WTC11 (cell line): Measurements from ENCODE around the gene GNAO1.
"Not testable (repeated sequence)": the region's sequence is repeated elsewhere in the genome, so short reads cannot be mapped to it uniquely, and the experiment has no call there.

Experiments
- ATF3 ChIP-seq: sonication (generic); formaldehyde crosslinking; conservative IDR thresholded peaks from 2 replicates; pipeline ENCODE4 v1.8.1; 2022; ENCODE audit warnings: mild to moderate bottlenecking, missing genetic modification reagents
- CTCF ChIP-seq: fragments of 200-600 bp; IDR thresholded peaks from 2 replicates; pipeline ENCODE4 v1.8.0; 2022; ENCODE audit warnings: antibody characterized with exemption
- ERG ChIP-seq: fragments of 250-450 bp; sonication (Bioruptor Pico); IDR thresholded peaks from 2 replicates; pipeline ENCODE4 v1.8.0; 2021; ENCODE audit warnings: mild to moderate bottlenecking
- ESRRA ChIP-seq: sonication (generic); formaldehyde crosslinking; IDR thresholded peaks from 2 replicates; pipeline ENCODE4 v1.8.1; 2022; ENCODE audit warnings: mild to moderate bottlenecking, missing genetic modification reagents, borderline replicate concordance
- FOXP1 ChIP-seq: sonication (generic); formaldehyde crosslinking; IDR thresholded peaks from 2 replicates; pipeline ENCODE4 v1.8.0; 2022; ENCODE audit warnings: missing genetic modification reagents, mild to moderate bottlenecking, moderate library complexity, borderline replicate concordance
- MXD4 ChIP-seq: fragments of 250-450 bp; sonication (Bioruptor Pico); IDR thresholded peaks from 2 replicates; pipeline ENCODE4 v1.8.0; 2021; ENCODE audit warnings: mild to moderate bottlenecking, moderate library complexity, borderline replicate concordance
- NFE2L1 ChIP-seq: sonication (generic); formaldehyde crosslinking; IDR thresholded peaks from 2 replicates; pipeline ENCODE4 v1.8.1; 2023; ENCODE audit warnings: missing genetic modification reagents
- NR1H2 ChIP-seq: sonication (generic); formaldehyde crosslinking; IDR thresholded peaks from 2 replicates; pipeline ENCODE4 v1.9.0; 2021; ENCODE audit warnings: mild to moderate bottlenecking, moderate library complexity, missing genetic modification reagents
- NR3C1 ChIP-seq: sonication (generic); formaldehyde crosslinking; conservative IDR thresholded peaks from 2 replicates; pipeline ENCODE4 v1.8.1; 2023; ENCODE audit warnings: low read depth, mild to moderate bottlenecking, missing genetic modification reagents
- PREB ChIP-seq: sonication (generic); formaldehyde crosslinking; IDR thresholded peaks from 2 replicates; pipeline ENCODE4 v1.8.1; 2022; ENCODE audit warnings: mild to moderate bottlenecking, missing genetic modification reagents, moderate library complexity, borderline replicate concordance
- ZNF121 ChIP-seq: sonication (generic); formaldehyde crosslinking; IDR thresholded peaks from 2 replicates; pipeline ENCODE4 v1.8.0; 2023; ENCODE audit warnings: missing genetic modification reagents
- TF ChIP-seq, protein P1 (sequence below): sonication (generic); formaldehyde crosslinking; IDR thresholded peaks from 2 replicates; pipeline ENCODE4 v1.8.0; 2022; ENCODE audit warnings: missing genetic modification reagents
- TF ChIP-seq, protein P2 (sequence below): sonication (generic); formaldehyde crosslinking; IDR thresholded peaks from 2 replicates; pipeline ENCODE4 v1.8.1; 2023; ENCODE audit warnings: mild to moderate bottlenecking, missing genetic modification reagents

- TF ChIP-seq, protein P1, sequence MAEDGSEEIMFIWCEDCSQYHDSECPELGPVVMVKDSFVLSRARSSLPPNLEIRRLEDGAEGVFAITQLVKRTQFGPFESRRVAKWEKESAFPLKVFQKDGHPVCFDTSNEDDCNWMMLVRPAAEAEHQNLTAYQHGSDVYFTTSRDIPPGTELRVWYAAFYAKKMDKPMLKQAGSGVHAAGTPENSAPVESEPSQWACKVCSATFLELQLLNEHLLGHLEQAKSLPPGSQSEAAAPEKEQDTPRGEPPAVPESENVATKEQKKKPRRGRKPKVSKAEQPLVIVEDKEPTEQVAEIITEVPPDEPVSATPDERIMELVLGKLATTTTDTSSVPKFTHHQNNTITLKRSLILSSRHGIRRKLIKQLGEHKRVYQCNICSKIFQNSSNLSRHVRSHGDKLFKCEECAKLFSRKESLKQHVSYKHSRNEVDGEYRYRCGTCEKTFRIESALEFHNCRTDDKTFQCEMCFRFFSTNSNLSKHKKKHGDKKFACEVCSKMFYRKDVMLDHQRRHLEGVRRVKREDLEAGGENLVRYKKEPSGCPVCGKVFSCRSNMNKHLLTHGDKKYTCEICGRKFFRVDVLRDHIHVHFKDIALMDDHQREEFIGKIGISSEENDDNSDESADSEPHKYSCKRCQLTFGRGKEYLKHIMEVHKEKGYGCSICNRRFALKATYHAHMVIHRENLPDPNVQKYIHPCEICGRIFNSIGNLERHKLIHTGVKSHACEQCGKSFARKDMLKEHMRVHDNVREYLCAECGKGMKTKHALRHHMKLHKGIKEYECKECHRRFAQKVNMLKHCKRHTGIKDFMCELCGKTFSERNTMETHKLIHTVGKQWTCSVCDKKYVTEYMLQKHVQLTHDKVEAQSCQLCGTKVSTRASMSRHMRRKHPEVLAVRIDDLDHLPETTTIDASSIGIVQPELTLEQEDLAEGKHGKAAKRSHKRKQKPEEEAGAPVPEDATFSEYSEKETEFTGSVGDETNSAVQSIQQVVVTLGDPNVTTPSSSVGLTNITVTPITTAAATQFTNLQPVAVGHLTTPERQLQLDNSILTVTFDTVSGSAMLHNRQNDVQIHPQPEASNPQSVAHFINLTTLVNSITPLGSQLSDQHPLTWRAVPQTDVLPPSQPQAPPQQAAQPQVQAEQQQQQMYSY (CRISPR knock-in tag), result not testable (repeated sequence)
- TF ChIP-seq NR1H2 (CRISPR knock-in tag); NR3C1 (CRISPR knock-in tag); FOXP1 (CRISPR knock-in tag); ERG (CRISPR knock-in tag); NFE2L1 (CRISPR knock-in tag); PREB; ZNF121; CTCF; ESRRA (CRISPR knock-in tag); MXD4 (CRISPR knock-in tag); ATF3 (CRISPR knock-in tag): not testable (repeated sequence)
- TF ChIP-seq, protein P2, sequence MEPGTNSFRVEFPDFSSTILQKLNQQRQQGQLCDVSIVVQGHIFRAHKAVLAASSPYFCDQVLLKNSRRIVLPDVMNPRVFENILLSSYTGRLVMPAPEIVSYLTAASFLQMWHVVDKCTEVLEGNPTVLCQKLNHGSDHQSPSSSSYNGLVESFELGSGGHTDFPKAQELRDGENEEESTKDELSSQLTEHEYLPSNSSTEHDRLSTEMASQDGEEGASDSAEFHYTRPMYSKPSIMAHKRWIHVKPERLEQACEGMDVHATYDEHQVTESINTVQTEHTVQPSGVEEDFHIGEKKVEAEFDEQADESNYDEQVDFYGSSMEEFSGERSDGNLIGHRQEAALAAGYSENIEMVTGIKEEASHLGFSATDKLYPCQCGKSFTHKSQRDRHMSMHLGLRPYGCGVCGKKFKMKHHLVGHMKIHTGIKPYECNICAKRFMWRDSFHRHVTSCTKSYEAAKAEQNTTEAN (CRISPR knock-in tag), result not testable (repeated sequence)
Observed at GRCh38 chr16:56375792-56376191, 184.5 kb downstream of the GNAO1 start.
